Bone marrow (tissue), 2 donors: Measurements from ENCODE around the gene SWAP70.

Source experiments
- DNase-seq, 2 donors: peaks; one replicate each; lab custom pipeline; 2025; lab: John Stamatoyannopoulos, UW

Gene SWAP70

DNA sequence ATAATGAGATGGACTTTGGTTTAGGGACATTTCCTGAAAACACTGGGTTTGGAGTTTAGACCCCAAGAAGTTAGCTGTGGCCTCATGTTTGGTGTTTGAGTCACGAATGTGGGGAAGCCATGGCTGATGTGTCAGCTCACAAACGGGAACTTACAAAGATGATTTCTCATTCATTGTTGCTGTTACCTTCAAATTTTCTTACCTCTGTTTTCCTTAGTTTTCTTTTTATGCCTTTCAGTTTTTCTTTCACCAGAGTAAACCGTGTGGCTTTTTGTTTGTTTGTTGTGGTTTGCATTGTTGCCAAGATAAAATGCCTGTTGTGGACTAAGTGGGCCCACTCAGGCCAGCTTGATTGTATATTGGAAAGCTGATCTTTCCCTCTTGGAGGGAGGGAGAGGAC, 89.1 kb downstream of the SWAP70 start:
- no peak for DNase-seq

DNA sequence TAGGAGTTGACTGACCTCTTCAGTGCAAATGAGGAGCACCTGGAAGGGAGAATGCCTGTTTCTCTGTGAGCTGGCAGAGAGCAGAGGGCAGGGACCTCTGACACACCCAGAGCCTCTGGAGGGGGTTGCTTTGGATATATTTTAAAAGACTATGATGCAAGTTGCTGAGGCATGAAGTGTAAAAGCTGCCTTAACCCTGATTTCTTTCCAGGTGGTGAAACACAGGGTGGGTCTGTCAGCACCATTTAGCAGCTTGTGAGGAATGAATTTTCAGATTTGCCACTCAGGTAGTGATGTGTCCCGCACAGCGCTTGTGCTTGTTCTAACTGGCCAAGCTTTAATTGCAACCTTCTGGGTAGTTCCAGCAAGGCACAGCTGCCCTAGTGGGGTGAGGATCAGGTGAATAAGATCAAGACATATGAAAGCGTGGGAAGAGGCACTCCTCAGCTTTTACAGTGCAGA, 90.2 kb downstream of the SWAP70 start:
- no peak for DNase-seq

DNA sequence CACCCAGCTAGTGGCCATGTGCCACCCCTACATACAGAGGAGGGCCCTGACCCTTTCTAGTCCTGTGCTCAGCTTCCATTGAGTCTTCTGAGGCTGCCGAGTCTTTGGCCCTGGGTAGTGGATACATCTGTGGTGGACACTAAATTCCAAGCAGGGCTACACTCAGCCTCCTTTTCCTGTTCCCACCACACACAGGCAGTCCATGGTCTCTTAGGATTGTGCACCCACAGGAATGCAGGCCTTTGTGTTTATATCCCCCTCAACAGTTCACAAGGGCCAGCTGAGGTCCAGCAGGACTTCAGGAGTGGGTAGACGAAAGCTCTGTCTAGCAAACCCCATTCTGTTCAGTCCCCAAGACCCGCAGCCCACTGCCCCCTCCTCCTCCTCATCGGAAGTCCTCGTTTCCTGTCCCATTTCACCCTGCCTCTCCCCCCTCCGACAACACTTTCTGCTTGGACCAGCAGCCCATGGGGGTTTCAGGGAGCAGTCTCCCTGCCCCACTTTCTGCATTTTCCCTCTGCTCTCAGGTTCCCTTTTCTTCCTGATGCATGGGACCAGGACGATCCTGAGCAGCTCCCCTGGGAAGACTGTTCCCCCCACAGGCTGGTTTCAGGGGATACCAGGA, 91.8 kb downstream of the SWAP70 start:
- DNase-seq = no peak

DNA sequence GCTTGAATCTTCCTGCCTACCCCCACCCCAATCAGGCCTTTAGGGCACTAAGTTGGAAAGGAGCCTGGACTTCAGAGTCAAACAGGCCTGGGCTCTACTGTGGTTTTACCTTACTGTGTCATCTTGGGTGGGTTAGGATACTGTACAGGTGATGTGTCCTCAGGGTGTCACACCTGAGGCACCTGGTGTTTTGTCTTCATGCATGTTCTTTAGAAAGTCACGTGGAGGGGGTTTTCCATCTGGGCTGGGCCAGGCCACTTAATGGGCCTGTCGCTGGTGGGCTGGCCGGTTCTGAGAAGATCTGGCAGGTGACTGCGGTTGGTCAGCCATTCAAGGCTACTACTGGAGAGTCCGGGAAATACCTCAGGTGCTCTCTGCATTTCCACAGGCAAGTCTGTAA, 92.6 kb downstream of the SWAP70 start:
- DNase-seq = no peak

DNA sequence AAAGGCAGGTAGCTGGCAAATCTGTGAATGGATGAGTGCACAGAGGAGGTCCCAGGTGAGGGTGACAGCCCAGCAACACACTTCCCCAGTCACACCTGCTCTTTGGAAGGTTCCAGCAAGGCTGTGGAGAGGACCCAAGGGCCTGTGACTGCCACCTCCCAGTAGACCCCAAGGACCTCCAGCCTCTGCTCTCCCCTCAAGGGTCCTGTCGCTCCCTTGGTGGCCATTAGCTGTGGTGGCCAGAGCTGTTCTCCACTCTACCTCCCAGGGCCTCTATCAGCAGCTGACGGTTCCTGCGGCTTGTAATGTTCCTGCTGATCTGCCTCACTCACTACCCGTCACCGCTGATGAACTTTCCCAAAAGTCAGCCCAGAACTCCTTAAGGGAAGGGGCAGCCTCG, 93.0 kb downstream of the SWAP70 start:
- no peak for DNase-seq

DNA sequence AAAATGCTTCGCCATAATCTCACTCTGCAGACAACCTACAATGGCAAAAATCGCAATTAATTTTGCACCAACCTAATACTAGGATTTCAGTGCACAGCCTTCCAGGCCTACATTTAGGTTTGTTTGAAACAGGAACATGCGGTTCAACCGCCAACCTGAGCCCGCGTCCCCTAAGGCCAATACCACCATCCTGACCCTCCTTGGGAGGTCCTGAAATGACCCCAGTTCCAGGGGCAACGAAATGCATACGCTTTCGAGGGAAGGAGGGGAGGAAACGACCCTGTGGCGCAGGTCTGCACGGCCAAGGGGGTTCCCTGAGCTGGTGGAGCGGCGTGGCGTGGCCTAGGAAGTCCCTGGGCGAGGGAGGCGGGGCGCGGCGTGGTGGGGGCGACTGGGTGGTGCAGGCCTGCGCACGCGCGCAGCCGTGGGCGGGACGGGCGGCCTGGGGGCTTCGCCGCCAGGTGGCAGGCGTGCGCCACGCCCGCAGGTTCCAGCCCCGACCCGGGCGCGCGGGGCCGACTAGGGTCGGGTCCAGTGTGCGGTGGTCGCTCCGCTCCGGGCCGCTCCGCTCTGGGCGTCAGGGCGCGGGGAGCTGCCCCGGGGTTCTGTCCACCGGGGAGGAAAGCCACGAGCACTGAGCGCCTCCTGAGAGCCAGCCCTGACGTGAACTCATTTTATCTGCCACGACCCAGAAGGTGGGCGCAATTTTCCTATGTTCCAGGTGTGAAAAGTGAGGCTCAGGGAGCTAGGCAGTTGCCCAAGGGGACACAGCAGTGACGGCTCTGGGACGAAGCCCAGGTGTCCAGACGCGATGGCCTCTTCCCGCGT, 94.1 kb downstream of the SWAP70 start:
- peak; percentile 67 to 74 for DNase-seq

DNA sequence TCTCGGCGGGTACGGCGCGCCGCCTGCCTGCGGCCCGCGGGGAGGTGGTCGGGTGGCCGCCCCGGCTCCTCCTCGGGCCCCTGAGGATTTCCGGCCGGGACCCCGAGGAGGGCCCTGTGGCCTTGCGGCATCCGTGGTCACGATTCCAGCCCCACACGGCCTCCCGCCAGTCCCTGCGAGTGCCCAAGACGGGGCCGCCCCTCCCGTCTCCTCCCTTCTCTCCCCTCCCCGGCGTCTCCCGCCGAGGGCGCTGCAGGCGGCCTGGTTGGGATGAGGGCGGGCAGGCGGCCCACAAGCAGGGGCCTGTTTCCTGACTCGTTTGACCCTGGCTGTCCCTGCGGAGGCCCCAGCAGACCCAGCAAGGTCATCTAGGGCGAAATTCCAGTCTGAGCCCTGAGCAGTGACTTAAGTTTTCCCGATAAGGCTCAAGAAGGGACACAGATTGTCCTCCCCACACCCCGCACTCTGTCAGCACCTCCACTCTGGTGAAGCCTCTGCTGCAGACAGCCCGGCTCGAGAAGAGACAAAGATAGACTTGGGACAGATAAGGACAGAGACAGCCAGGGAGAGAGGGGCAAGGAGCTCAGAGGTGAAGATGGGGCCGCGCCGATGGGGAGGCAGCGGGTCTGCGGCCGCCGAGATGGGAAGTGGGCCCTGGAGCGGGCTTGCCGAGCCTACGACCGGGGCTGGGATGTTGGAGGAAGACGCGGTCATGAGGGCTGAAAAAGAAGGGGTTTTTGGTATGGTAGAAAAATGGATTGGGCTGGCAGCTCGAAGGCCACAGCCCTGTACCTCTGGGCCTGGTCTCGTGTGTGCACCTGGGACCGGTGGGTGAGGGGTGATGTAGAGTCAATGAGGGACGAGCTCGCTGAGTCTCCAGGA, 95.0 kb downstream of the SWAP70 start:
- DNase-seq = peak in 1 of 2 donors; percentile 47

DNA sequence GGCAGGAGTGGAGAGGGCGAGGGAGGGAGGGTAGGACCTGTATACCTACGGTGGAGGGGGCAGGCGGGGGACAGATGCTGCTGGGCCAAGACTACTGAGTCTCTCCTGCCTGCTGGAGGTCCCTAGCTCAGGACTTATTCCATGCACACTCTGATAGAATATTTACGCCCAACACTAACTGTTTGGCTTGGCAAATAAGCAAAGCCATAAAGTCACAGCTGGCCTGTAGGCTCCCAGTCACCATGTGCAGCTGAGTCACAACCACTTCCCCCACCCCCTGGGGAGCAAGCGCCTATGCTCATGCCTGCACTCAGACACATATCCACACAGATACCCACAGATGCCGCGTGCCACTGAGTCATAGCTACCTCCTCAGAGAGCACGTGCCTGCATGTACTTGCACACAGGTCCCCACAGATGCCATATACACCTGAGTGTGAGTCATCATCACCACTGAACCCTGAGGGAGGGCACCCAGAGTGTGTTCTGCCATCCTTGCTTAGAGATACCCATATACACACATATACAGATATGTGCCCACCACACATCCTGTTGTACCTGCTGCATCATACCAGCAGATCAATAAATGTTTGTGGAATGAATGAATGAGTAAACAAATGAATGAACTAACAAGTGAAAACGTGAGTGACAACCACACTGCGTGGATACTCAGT, 95.8 kb downstream of the SWAP70 start:
- peak; percentile 55 to 95 for DNase-seq

DNA sequence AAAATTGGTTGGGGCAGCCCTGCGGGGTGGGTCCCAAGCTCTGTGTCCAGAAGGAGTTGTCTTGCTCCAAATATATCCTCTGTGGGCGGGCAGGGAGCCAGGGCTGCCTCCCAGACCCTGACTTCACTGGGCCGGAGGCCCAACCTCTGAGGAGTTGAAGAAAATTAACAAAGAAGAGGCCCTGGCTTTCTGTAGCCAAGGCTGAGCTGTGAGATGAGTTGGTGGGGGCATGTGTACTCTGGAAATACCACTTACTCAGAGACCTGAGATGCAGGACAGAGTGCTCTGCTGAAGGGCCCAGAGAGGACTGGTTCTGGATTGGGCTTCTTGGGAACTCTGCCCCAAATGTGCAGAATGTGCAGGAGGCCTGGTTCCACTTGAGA, 96.3 kb downstream of the SWAP70 start:
- no peak for DNase-seq

DNA sequence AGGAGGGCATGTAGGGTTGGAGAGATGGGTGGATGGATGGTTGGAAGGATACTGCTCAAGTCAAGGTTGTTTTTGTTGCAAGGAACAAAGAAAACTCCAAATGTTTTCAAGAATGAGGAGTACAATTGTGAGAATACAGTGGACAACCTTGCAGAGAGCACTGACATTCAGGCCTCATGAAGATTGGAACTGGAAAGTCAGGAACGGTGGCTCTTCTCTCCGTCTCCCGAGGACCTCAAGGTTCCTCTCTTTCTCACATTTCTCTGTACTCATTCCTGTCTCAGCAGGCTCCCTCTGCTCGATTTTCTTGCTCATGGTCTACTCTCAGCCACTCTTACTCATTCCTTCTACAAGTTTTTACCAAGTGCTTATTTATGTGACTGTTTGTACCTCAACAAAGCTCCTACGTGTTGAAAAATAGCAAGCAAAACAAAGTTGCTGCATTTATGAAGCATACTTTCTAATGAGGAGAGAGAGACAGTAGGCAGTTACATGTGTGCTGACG, 97.6 kb downstream of the SWAP70 start:
- no peak for DNase-seq

DNA sequence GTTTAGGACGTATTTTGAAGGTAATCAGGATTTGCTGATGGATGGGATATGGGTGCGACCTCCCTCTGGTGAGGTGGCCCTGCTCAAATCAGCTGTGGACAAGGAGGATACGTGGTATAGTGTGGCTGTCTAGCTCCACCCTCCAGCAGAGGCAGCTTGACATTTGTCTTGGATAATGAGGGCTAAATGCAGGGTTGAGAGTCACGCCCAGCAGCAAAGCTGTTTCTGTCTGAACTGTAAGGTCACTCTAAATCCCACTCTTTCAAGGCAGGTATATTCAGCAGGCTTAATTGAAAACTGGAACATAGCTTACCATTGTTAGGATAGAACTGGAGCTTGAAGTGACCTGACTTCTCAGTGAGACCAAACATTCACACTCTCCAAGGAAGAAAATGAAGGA, 98.7 kb downstream of the SWAP70 start:
- DNase-seq = no peak

DNA sequence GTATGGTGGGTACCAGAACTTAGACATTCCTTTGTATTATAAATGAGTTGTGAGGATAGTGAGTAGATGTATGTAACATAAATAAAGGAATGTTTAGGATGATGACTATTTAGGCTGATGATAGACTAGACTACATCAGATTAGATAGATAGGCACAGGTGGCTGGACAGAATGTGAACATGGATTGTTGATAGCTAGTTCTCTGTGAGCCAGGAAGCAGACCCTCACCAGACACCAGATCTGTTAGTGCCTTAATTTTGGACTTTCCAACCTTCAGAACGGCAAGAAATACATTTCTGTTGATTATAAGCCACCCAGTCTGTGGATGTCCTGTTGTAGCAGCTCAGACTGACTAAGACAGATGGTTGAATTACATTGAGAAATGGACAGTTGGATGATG, 99.4 kb downstream of the SWAP70 start:
- no peak for DNase-seq

DNA sequence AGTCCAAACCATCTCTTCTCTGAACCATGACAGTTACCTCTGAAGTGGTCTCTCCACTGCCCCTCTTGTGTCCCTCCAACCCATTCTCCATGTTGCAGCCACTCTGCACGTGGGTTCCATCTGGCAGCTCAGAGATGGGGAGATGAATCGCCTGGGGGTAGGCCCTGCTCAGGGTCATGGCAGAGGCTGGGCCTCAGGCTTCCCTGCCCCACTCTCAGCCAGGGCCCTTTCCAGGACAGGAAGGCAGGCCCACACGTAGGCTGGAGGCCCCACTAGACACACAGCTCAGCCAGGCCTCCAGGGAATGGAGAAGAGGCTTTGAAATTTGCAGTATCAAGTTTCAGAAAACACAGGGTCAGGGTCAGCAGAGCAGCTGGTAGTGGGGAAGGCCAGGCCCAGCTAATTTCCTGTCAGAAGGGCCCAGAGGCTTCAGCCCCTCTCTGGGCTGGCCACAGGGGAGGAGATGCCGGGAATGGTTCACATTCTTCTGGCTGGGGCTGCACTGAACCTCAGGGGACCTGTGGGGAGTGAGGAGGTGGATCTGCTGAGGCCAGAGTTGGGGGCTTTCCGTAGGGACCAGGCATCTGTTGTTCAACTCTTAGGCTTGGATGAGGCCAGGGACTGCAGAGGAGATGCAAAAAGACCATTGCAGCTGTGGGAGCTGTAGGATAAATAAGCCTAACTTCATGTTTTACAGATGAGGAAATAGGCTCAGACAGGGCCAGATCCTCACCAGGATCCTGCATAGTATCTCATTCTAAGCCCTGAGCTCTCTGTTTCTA, 101.6 kb downstream of the SWAP70 start:
- no peak for DNase-seq

DNA sequence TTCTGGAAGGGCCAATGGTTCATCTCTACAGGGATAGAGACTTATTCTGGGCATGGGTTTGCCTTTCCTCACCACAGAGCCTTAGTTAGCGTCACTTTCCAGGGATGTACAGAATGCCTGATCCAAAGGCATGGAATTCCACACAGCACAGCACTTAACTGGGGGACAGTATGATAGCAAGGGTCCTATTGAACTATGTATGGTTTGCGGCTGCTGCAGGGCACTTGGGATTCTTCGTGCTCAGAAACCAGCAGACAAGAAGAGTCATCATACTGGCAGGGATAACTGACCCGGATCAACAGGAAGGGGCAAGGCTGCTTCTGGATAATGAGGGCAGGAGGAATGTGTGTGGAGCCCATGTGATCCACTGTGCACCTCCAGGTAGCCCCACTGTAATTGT, 105.7 kb downstream of the SWAP70 start:
- DNase-seq = no peak

DNA sequence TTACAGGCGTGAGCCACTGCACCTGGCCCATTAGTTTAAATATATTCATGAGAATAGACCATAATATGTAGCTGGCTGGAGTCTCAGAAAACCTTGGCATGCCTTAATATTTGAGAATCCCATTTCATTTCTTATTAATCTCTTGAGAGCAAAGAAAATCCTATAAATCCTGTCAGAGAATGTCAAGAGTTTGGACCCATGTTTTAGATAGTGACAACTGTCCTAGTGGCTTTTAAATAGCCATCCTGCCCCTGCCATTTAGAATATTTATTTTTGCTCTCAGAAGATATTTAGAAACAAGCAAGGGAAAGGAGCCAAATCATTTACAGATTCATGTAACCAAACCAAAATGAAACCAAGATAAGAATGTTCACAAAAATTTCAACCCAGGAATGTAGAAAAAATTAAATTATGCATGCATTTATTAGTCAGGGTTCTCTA, 107.2 kb downstream of the SWAP70 start:
- DNase-seq = no peak

DNA sequence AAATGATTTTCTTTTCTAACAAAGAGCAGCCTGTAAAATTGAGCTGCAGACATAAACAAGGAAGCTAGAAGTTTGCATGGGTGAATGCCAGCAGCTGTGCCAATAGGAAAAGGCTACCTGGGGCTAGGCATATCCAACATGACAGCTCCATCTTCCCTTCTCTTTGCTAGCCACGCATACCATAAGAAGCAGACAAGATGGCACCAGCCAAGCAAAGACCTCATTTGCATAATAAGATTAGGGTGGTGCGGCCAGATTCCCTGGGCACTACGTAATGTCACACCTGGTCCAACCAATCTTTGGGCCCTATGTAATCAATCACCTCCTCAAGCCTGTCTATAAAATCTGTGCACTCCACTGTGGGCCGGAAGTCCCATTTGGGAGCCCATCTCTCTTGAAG, 108.3 kb downstream of the SWAP70 start:
- DNase-seq = no peak

DNA sequence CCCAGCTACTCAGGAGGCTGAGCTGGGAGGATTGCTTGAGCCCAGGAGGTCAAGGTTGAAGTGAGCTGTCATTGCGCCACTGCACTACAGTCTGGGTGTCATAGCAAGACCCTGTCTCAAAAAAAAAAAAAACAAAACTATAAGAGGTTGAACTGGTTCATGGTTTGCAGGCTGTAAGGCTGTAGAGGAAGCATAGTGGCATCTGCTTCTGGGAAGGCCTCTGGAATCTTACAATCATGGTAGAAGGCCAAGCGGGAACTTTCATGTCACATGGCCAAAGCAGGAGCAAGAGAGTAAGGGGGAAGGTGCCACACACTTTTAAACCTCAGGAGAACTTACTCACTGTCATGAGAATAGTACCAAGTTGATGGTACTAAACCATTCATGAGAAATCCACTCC, 109.6 kb downstream of the SWAP70 start:
- DNase-seq = no peak

DNA sequence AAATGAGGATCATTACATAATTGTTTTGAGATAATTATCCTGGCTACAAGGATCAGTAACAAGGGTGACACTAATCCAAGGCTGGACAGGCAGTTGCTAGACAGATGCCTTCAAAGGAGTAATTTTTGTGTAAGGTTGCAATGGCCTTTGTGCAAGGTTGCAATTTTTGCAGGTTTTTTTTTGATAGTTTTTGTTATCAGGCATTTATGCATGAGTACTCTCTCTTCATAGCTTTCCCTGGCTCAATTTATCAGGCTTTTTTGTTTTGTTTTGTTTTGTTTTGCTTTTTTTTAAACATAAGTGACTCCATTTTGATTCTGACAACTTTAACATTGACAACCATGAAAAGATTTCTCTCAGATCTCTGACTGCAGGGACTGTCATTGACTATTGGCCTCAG, 110.2 kb downstream of the SWAP70 start:
- DNase-seq = no peak

DNA sequence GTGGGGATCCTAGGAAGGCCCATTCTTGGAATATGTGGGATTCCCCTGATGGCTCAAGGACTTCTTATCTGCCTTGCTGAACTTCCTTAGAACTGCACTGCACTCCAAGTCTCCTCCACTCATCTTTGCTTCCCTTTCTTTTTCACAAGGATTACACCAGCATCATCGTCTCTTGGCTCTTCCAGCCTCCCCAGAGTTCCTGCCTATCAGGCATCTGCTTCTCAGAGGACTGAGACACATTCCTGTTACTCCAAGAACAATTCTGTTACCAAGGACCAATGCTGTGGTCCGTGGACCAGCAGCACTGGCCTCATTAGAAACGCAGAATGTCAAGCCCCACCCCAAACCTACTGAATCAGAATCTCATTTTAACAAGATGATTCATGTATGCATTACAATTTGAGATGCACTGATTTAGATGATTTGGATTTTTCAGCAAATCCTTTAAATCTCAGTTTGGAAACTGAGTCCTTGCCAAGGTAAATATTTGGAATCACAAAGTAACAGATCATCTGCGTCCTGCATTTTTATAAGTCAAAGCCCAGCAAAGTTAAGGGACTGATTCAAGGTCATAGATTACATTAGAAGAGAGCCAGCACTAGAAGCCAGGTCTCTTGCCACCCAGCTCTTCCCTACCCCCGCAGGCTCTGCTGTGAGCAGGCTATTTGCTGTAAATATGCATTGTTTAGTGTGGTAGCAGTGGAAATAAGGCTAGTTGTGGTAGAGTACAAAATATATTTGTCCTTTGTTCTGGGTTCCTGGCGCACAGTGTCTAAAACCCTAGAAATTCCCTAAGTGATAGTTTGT, 110.9 kb downstream of the SWAP70 start:
- DNase-seq = no peak

DNA sequence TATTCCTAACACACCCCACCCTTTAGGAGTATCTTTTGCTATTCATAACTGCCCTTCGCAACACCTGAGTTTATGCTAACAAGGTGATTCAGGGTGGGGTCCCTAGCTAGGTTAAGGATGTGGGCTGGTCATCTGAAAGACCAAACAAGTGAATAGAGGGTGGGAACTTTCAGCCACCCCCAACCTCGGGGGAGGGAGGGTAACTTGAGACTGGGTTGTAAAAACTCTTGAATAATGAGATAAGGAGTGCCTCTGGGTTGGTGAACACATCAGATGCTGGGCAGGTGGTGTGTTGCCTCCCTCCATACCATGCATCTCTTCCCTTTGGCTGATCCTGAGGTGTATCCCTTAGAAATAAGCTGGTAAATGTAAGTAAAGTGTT, 111.5 kb downstream of the SWAP70 start:
- no peak for DNase-seq
